ENCODE data around the gene CERS2. TPM values are rescaled to one million over a fixed set of nuclear protein-coding genes. Genes with fewer than 3 reads are reported as not detected.

Gene CERS2
- polyA plus RNA-seq, 1 of the 3 experiments (the other 2 are of a cell fraction) = 150 TPM

DNA sequence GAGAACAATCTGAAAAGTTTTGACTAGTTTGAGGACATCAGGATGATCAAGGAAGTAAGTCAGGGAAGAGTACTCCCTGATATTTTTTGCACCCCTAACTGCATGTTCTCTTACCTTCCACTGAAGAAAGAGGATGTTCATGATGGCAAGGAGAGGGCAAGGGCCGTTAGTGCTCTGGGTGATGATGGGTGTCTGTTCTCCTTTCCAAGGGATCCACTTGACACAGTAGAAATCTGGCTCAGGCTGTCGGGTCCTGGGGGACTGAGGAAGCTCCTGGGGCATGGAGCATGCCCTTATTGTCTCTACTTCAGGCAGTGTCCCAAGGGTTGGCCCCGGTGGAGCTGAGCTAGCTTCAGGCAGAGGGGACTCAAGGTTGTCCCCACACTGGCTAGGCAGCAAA lies 27.4 kb upstream of the CERS2 start:
- ChIA-PET POLR2A (no interaction called here), CTCF (interaction anchor here (1.3 to 15.9 kb wide), 2 partner anchors 22 to 98 kb away, joined by 4 to 371 read pairs; partner anchors contain the start of genes ANXA9 and CERS2)

More for the DNA sequence above, 27.4 kb upstream of the CERS2 start:
- no peak overlapping the region for H3K27ac ChIP-seq (ENCODE audit: low read depth in 2 of 2, low read length in 1 of 2)
- H3K27me3 ChIP-seq (ENCODE audit: insufficient read depth) = no peaks in the 10 kb centered on the region
- H3K9me2 ChIP-seq = no peaks in the 10 kb centered on the region
- H4K20me1 ChIP-seq (ENCODE audit: insufficient read depth) = no peaks in the 10 kb centered on the region
- H3K36me3 ChIP-seq (replicated peaks in 1 of 2; ENCODE audit: control insufficient read depth in 1 of 2, insufficient read depth in 2 of 2, low read length in 1 of 2) = peaks cover 0 to 11% of the 10 kb centered on the region in 2 experiments
- H3K79me2 ChIP-seq (ENCODE audit: insufficient read depth) = 0 out of 2 replicates have a peak, but pooled peaks cover 9% of the 10 kb centered on the region
- no peak overlapping the region for H3K4me3 ChIP-seq (ENCODE audit: low read depth in 2 of 2, low read length in 1 of 2)
- H3K9me3 ChIP-seq = no peaks in the 10 kb centered on the region
- TF ChIP-seq RFX5 (IDR thresholded peaks at IDR 0.05; ENCODE audit: low read length) (no peak), RAD21 (IDR thresholded peaks at IDR 0.05; ENCODE audit: low read length) (no peak), ELF1 (IDR thresholded peaks at IDR 0.05) (no peak), POLR2AphosphoS5 (IDR thresholded peaks at IDR 0.05; ENCODE audit: low read depth, low read length) (no peak), YY1 (IDR thresholded peaks at IDR 0.05; ENCODE audit: low read depth) (no peak)
- TF ChIP-seq, protein P1, sequence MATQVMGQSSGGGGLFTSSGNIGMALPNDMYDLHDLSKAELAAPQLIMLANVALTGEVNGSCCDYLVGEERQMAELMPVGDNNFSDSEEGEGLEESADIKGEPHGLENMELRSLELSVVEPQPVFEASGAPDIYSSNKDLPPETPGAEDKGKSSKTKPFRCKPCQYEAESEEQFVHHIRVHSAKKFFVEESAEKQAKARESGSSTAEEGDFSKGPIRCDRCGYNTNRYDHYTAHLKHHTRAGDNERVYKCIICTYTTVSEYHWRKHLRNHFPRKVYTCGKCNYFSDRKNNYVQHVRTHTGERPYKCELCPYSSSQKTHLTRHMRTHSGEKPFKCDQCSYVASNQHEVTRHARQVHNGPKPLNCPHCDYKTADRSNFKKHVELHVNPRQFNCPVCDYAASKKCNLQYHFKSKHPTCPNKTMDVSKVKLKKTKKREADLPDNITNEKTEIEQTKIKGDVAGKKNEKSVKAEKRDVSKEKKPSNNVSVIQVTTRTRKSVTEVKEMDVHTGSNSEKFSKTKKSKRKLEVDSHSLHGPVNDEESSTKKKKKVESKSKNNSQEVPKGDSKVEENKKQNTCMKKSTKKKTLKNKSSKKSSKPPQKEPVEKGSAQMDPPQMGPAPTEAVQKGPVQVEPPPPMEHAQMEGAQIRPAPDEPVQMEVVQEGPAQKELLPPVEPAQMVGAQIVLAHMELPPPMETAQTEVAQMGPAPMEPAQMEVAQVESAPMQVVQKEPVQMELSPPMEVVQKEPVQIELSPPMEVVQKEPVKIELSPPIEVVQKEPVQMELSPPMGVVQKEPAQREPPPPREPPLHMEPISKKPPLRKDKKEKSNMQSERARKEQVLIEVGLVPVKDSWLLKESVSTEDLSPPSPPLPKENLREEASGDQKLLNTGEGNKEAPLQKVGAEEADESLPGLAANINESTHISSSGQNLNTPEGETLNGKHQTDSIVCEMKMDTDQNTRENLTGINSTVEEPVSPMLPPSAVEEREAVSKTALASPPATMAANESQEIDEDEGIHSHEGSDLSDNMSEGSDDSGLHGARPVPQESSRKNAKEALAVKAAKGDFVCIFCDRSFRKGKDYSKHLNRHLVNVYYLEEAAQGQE (IDR thresholded peaks at IDR 0.05; ENCODE audit: low read depth, low read length) = no peak
- TF ChIP-seq, protein P2, sequence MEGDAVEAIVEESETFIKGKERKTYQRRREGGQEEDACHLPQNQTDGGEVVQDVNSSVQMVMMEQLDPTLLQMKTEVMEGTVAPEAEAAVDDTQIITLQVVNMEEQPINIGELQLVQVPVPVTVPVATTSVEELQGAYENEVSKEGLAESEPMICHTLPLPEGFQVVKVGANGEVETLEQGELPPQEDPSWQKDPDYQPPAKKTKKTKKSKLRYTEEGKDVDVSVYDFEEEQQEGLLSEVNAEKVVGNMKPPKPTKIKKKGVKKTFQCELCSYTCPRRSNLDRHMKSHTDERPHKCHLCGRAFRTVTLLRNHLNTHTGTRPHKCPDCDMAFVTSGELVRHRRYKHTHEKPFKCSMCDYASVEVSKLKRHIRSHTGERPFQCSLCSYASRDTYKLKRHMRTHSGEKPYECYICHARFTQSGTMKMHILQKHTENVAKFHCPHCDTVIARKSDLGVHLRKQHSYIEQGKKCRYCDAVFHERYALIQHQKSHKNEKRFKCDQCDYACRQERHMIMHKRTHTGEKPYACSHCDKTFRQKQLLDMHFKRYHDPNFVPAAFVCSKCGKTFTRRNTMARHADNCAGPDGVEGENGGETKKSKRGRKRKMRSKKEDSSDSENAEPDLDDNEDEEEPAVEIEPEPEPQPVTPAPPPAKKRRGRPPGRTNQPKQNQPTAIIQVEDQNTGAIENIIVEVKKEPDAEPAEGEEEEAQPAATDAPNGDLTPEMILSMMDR (IDR thresholded peaks at IDR 0.05) = no peak
- TF ChIP-seq, protein P3, sequence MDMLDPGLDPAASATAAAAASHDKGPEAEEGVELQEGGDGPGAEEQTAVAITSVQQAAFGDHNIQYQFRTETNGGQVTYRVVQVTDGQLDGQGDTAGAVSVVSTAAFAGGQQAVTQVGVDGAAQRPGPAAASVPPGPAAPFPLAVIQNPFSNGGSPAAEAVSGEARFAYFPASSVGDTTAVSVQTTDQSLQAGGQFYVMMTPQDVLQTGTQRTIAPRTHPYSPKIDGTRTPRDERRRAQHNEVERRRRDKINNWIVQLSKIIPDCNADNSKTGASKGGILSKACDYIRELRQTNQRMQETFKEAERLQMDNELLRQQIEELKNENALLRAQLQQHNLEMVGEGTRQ (IDR thresholded peaks at IDR 0.05; ENCODE audit: borderline replicate concordance, low read depth, low read length) = no peak
- H3K4me2 ChIP-seq = no peak overlapping the region
- no peak overlapping the region for H2AFZ ChIP-seq (ENCODE audit: low read depth)
- H3K9ac ChIP-seq = no peak overlapping the region
- peaks cover 0 to 17% of the 10 kb centered on the region in 2 experiments; a peak in 2 of 4 replicates for H3K4me1 ChIP-seq (ENCODE audit: control insufficient read depth in 1 of 2, insufficient read depth in 2 of 2, low read depth in 1 of 2, low read length in 1 of 2)
- WGBS (ENCODE audit: low lambda C conversion rate) = 90% methylated on average over 3 of the region's 3 CpGs
- DNase-seq = no peak
- H3F3A ChIP-seq (replicated peaks; ENCODE audit: insufficient read depth) = peaks cover 6% of the 10 kb centered on the region
